Measurements from ENCODE around the gene FRMD8. TPM values are rescaled to one million over a fixed set of nuclear protein-coding genes. Genes with fewer than 3 reads are reported as not detected.

Gene FRMD8, protein sequence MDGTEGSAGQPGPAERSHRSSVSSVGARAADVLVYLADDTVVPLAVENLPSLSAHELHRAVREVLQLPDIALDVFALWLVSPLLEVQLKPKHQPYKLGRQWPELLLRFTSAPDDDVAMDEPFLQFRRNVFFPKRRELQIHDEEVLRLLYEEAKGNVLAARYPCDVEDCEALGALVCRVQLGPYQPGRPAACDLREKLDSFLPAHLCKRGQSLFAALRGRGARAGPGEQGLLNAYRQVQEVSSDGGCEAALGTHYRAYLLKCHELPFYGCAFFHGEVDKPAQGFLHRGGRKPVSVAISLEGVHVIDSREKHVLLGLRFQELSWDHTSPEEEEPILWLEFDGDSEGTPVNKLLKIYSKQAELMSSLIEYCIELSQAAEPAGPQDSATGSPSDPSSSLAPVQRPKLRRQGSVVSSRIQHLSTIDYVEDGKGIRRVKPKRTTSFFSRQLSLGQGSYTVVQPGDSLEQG
- total RNA-seq = 38.9 and 46.0 TPM in 2 replicates

GRCh38 chr11:65386307-65387140 lies at the start of gene FRMD8:
Gene FRMD8 (plus strand): TSS chr11:65386637. CDS start chr11:65387037, 400 bp downstream.

GRCh38 chr11:65354265-65355012 lies 32.0 kb upstream of the FRMD8 start, which contains the start of gene TIGD3:
Gene TIGD3 (plus strand): TSS chr11:65354751. CDS start chr11:65355809, 1,058 bp downstream.

GRCh38 chr11:65382033-65382803 lies 4.2 kb upstream of the FRMD8 start, which contains the start of gene SLC25A45:
Gene SLC25A45 (minus strand): TSS chr11:65382646. CDS start chr11:65381951, 695 bp downstream.

GRCh38 chr11:65422633-65423515 lies 36.4 kb downstream of the FRMD8 start, which contains the start of gene NEAT1:
Gene NEAT1 (plus strand): TSS chr11:65422798.

Other genes with a start within 250 kb of the FRMD8 start
- gene SPDYC, start 216.4 kb upstream of the FRMD8 start, total RNA-seq = not detected in 2 replicates
- 52.6 and 180 TPM in 2 replicates for gene CAPN1, start 204.7 kb upstream of the FRMD8 start, total RNA-seq
- 1.5 and 7.9 TPM in 2 replicates for gene POLA2, start 124.7 kb upstream of the FRMD8 start, total RNA-seq
- gene CDC42EP2, start 71.8 kb upstream of the FRMD8 start, total RNA-seq = 20.8 and 23.7 TPM in 2 replicates
- gene DPF2, start 52.8 kb upstream of the FRMD8 start, total RNA-seq = 38.3 and 53.9 TPM in 2 replicates
- 0.05 and 0.30 TPM in 2 replicates for gene TIGD3, start 31.9 kb upstream of the FRMD8 start, total RNA-seq
- 1.2 and 1.5 TPM in 2 replicates for gene SLC25A45, start 4.0 kb upstream of the FRMD8 start, total RNA-seq
- gene NEAT1, start 36.2 kb downstream of the FRMD8 start, total RNA-seq = 241 and 258 TPM in 2 replicates
- 11,132 and 13,288 TPM in 2 replicates for gene MALAT1, start 112.4 kb downstream of the FRMD8 start, total RNA-seq
- 91.8 and 103 TPM in 2 replicates for gene SCYL1, start 138.4 kb downstream of the FRMD8 start, total RNA-seq
- 140 and 192 TPM in 2 replicates for gene LTBP3, start 171.7 kb downstream of the FRMD8 start, total RNA-seq
- 37.7 and 43.6 TPM in 2 replicates for gene ZNRD2, start 183.8 kb downstream of the FRMD8 start, total RNA-seq
- 27.3 and 34.8 TPM in 2 replicates for gene FAM89B, start 185.9 kb downstream of the FRMD8 start, total RNA-seq
- gene EHBP1L1, start 189.4 kb downstream of the FRMD8 start, total RNA-seq = 69.5 and 103 TPM in 2 replicates
- gene KCNK7, start 209.2 kb downstream of the FRMD8 start, total RNA-seq = 0.09 and 0.30 TPM in 2 replicates
- gene MAP3K11, start 227.6 kb downstream of the FRMD8 start, total RNA-seq = 16.3 and 33.3 TPM in 2 replicates
- gene PCNX3, start 229.1 kb downstream of the FRMD8 start, total RNA-seq = 17.2 and 35.6 TPM in 2 replicates